Stimulated activated CD4-positive, alpha-beta T cell treated with anti-CD3 and anti-CD28 coated beads, Interleukin-1b, Interleukin-23, amount 100 ng/mL, for 4 hours (primary cell): ENCODE results near the gene SLC25A22.
A peak's percentile ranks its signal among the peaks of the same experiment; 100 is the strongest.

Source experiments
- DNase-seq, 2 donors: peaks; one replicate each; pipeline ENCODE4 v3.0.0-alpha.2; 2020; ENCODE audit warnings: low read depth in 2 of 2

Gene SLC25A22

DNA sequence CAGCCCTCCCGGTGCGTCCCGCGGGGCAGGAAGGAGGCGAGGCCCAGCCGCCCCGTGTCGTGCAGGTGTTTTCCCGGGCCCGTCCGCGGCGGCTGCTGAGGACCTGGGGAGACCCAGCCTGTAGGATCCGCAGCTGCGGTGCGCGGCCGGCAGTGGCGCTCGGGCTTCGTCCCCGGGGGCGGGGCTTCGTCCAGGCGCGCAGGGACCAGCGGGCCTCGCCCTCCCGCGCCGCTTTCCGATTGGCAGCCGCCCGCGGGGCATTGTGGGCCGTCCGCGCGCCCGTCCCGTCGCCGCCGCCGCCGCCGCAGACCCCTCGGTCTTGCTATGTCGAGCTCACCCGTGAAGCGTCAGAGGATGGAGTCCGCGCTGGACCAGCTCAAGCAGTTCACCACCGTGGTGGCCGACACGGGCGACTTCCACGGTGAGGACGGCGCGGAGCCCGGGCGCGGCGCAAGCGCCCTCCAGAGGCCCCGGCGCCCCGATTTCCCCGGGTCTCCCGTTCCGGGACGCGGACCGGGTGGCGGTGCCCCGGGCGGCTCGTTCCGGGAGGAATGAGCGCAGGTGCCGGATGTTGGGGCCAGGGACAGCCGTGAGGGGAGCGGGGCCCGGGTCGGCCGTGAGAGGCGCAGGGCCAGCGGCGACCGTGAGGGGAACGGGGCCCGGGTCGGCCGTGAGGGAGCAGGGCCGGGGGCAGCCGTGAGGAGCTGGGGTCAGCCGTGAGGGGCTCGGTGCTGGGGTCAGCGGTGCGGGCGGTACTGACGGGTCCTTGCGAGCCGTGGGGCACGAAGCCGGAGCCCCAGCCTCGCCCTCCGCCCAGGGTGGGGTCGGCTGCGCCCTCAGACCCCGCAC lies 50.7 kb downstream of the SLC25A22 start, which contains the start of gene TALDO1:
Gene TALDO1, plus strand, starts transcription at position 307 of the 849 bp plus-strand sequence. Its CDS starts 18 bp downstream, at position 325.
- DNase-seq: peak; percentile 60 to 88

DNA sequence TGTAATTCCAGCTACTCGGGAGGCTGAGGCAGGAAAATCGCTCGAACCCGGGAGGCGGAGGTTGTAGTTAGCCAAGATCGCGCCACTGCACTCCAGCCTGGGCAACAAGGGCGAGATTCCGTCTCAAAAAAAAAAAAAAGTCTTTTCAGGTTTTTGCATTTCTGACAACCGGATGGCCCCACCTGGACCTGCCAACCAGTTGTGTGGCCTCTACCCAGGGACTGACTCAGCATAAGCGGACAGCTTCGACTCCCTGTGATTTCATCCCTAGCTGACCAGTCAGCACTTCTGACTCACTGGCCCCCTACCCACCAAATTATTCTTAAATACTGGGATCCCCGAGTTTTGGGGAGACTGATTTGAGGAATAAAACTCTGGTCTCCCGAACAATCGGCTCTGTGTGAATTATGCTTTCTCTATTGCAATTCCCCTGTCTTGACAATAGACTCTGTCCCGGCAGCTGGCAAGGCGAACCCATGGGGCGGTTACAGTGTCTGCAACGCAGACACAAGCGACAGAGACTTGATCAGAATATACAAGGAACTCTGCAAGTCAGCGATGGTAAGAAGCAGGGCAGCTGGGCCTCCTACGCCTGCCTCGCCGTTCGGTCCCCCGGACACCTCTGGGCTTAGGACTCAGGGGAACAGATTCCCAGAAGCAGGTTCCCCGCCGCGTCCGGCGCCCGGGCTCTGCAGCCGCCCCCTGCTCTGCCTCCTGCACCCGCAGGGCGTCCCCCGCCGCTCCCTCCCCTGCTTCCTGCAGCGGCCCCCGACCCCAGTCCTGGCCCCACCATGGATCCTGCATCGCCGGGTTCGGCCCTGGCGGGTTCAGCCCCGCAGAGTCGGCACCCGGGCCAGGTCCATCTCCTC lies 51.6 kb downstream of the SLC25A22 start:
- DNase-seq: no peak

DNA sequence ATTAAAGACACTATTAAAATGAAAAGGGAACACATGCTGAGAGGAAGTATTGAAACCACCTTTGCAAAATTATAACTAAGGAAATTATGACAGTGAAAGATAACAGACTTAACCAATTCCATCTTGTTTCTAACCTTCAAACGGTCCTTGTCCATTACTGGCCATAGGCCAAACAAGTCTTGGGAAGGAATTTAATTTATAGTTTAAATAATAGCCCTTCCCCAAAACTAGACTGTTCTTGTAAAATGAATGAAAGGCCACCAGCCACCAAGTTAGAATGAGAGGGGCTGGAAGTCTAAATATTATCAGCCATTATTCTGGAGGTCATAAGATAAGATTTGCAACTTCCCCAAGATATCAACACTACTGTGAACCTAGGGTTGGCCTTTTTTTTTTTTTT lies 52.7 kb downstream of the SLC25A22 start:
- DNase-seq: no peak

DNA sequence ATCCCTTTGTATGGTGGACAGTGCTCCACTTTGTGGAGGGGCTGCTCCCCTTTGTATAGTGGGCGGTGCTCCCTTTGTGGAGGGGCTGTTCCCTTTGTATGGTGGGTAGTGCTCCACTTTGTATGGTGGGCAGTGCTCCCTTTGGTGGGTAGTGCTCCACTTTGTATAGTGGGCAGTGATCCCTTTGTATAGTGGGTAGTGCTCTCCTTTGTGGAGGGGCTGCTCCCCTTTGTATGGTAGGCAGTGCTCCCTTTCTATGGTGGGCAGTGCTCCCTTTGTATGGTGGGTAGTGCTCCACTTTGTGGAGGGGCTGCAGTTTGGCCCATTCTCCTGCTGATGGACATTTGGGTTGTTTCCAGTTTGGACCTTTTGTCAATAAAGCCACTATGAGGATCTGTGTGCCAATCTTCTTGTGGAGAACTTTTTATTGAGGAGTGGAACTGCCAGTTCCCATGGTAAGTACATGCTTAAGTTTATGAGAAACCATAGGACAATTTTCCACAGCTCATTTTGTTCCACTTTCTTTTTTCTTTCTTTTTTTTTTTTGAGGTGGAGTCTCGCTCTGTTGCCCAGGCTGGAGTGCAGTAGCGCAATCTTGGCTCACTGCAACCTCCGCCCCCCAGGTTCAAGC lies 55.4 kb downstream of the SLC25A22 start:
- DNase-seq: no peak

DNA sequence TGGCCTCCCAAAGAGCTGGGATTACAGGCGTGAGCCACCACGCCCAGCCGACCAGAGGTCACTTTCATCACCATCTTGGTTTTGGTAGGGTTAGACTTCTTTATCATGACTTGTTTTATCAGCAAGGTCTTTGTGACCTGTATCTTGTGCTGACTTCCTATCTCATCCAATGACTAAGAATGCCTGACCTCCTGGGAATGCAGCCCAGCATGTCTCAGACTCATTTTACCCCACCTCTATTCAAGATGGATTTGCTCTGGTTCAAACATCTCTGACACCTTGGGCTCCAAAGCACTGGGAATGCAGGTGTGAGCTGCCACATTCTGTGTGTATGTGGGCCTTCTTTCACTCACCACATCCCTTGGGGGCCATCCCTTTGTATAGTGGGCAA lies 55.9 kb downstream of the SLC25A22 start:
- DNase-seq: no peak
